Activated T-cell treated with anti-CD3 and anti-CD28 coated beads, Interleukin-2, amount 50 U/mL, for 24 hours (primary cell): ENCODE results near the gene CREB5.

ENCODE experiments used
- DNase-seq: peaks from one replicate; pipeline ENCODE4 v3.0.0-alpha.2; 2020
- H3K27ac Mint-ChIP-seq: 2 replicates; pipeline ENCODE4 v1.8.0; 2020; ENCODE audit warnings: mild to moderate bottlenecking, mixed read lengths
- H3K27me3 Mint-ChIP-seq: 2 replicates; pipeline ENCODE4 v1.8.0; 2020; ENCODE audit warnings: mixed read lengths
- H3K36me3 Mint-ChIP-seq: 2 replicates; pipeline ENCODE4 v1.8.0; 2020; ENCODE audit warnings: low read depth, mixed read lengths
- H3K4me1 Mint-ChIP-seq: 2 replicates; pipeline ENCODE4 v1.8.0; 2020; ENCODE audit warnings: low read depth, mixed read lengths
- H3K4me3 Mint-ChIP-seq: 2 replicates; pipeline ENCODE4 v1.8.0; 2020; ENCODE audit warnings: mild to moderate bottlenecking, moderate library complexity, mixed read lengths
- H3K9me3 Mint-ChIP-seq: 2 replicates; pipeline ENCODE4 v1.8.0; 2020; ENCODE audit warnings: mixed read lengths

Gene CREB5

GRCh38 chr7:28717445-28718054 lies 305.2 kb downstream of the CREB5 start:
- no peak for DNase-seq
- Mint-ChIP-seq H3K4me1 (no peaks in the 10 kb centered on the region), H3K4me3 (no peak overlapping the region), H3K36me3 (no peaks in the 10 kb centered on the region), H3K9me3 (no peaks in the 10 kb centered on the region), H3K27ac (no peak overlapping the region), H3K27me3 (peaks cover 13% of the 10 kb centered on the region)

- no peak overlapping the region for H3K27ac Mint-ChIP-seq
- no peaks in the 10 kb centered on the region for H3K9me3 Mint-ChIP-seq
- no peaks in the 10 kb centered on the region for H3K4me1 Mint-ChIP-seq
- H3K4me3 Mint-ChIP-seq: no peak overlapping the region
- DNase-seq: no peak
- no peaks in the 10 kb centered on the region for H3K36me3 Mint-ChIP-seq
- H3K27me3 Mint-ChIP-seq: peaks cover 13% of the 10 kb centered on the region
Observed at GRCh38 chr7:28718055-28718481, 305.8 kb downstream of the CREB5 start.

GRCh38 chr7:28718545-28718944 lies 306.2 kb downstream of the CREB5 start:
- no peak overlapping the region for H3K27ac Mint-ChIP-seq
- H3K27me3 Mint-ChIP-seq: peaks cover 13% of the 10 kb centered on the region
- H3K4me3 Mint-ChIP-seq: no peak overlapping the region
- H3K4me1 Mint-ChIP-seq: no peaks in the 10 kb centered on the region
- H3K9me3 Mint-ChIP-seq: no peaks in the 10 kb centered on the region
- H3K36me3 Mint-ChIP-seq: no peaks in the 10 kb centered on the region
- DNase-seq: no peak

- H3K4me3 Mint-ChIP-seq: no peak overlapping the region
- H3K9me3 Mint-ChIP-seq: no peaks in the 10 kb centered on the region
- no peaks in the 10 kb centered on the region for H3K36me3 Mint-ChIP-seq
- H3K4me1 Mint-ChIP-seq: no peaks in the 10 kb centered on the region
- H3K27me3 Mint-ChIP-seq: peaks cover 13% of the 10 kb centered on the region
- DNase-seq: no peak
- no peak overlapping the region for H3K27ac Mint-ChIP-seq
Observed at GRCh38 chr7:28722684-28723083, 310.4 kb downstream of the CREB5 start.

GRCh38 chr7:28723336-28723735 lies 311.0 kb downstream of the CREB5 start:
- no peak overlapping the region for H3K27ac Mint-ChIP-seq
- no peaks in the 10 kb centered on the region for H3K4me1 Mint-ChIP-seq
- no peak overlapping the region for H3K4me3 Mint-ChIP-seq
- no peaks in the 10 kb centered on the region for H3K36me3 Mint-ChIP-seq
- peaks cover 10% of the 10 kb centered on the region for H3K27me3 Mint-ChIP-seq
- H3K9me3 Mint-ChIP-seq: no peaks in the 10 kb centered on the region
- DNase-seq: no peak

- H3K9me3 Mint-ChIP-seq: no peaks in the 10 kb centered on the region
- no peak overlapping the region for H3K27ac Mint-ChIP-seq
- no peaks in the 10 kb centered on the region for H3K4me1 Mint-ChIP-seq
- H3K36me3 Mint-ChIP-seq: no peaks in the 10 kb centered on the region
- H3K4me3 Mint-ChIP-seq: no peak overlapping the region
- DNase-seq: no peak
- H3K27me3 Mint-ChIP-seq: peaks cover 6% of the 10 kb centered on the region
Observed at GRCh38 chr7:28724563-28724962, 312.2 kb downstream of the CREB5 start.

- Mint-ChIP-seq H3K36me3 (no peaks in the 10 kb centered on the region), H3K9me3 (no peaks in the 10 kb centered on the region), H3K4me1 (no peaks in the 10 kb centered on the region), H3K4me3 (no peak overlapping the region), H3K27me3 (peaks cover 4% of the 10 kb centered on the region), H3K27ac (no peak overlapping the region)
- no peak for DNase-seq
Observed at GRCh38 chr7:28725045-28725642, 312.8 kb downstream of the CREB5 start.

- Mint-ChIP-seq H3K9me3 (no peaks in the 10 kb centered on the region), H3K4me1 (no peaks in the 10 kb centered on the region), H3K27me3 (no peaks in the 10 kb centered on the region), H3K4me3 (no peak overlapping the region), H3K27ac (no peak overlapping the region), H3K36me3 (no peaks in the 10 kb centered on the region)
- no peak for DNase-seq
Observed at GRCh38 chr7:28725911-28726310, 313.6 kb downstream of the CREB5 start.

- Mint-ChIP-seq H3K27me3 (no peaks in the 10 kb centered on the region), H3K4me3 (no peak overlapping the region), H3K36me3 (no peaks in the 10 kb centered on the region), H3K9me3 (no peaks in the 10 kb centered on the region), H3K27ac (no peak overlapping the region), H3K4me1 (no peaks in the 10 kb centered on the region)
- no peak for DNase-seq
Observed at GRCh38 chr7:28726555-28726954, 314.2 kb downstream of the CREB5 start.

GRCh38 chr7:28729281-28729680 lies 317.0 kb downstream of the CREB5 start:
- H3K27me3 Mint-ChIP-seq: no peaks in the 10 kb centered on the region
- no peak overlapping the region for H3K4me3 Mint-ChIP-seq
- DNase-seq: no peak
- H3K36me3 Mint-ChIP-seq: no peaks in the 10 kb centered on the region
- no peaks in the 10 kb centered on the region for H3K4me1 Mint-ChIP-seq
- no peaks in the 10 kb centered on the region for H3K9me3 Mint-ChIP-seq
- no peak overlapping the region for H3K27ac Mint-ChIP-seq

- Mint-ChIP-seq H3K36me3 (no peaks in the 10 kb centered on the region), H3K4me1 (no peaks in the 10 kb centered on the region), H3K27ac (no peak overlapping the region), H3K4me3 (no peak overlapping the region), H3K9me3 (no peaks in the 10 kb centered on the region), H3K27me3 (no peaks in the 10 kb centered on the region)
- no peak for DNase-seq
Observed at GRCh38 chr7:28729727-28730126, 317.4 kb downstream of the CREB5 start.

GRCh38 chr7:28731092-28731658 lies 318.9 kb downstream of the CREB5 start:
- Mint-ChIP-seq H3K36me3 (no peaks in the 10 kb centered on the region), H3K27me3 (no peaks in the 10 kb centered on the region), H3K9me3 (no peaks in the 10 kb centered on the region), H3K27ac (no peak overlapping the region), H3K4me1 (no peaks in the 10 kb centered on the region), H3K4me3 (no peak overlapping the region)
- DNase-seq: no peak

- no peaks in the 10 kb centered on the region for H3K9me3 Mint-ChIP-seq
- no peaks in the 10 kb centered on the region for H3K36me3 Mint-ChIP-seq
- H3K4me3 Mint-ChIP-seq: no peak overlapping the region
- no peak overlapping the region for H3K27ac Mint-ChIP-seq
- no peaks in the 10 kb centered on the region for H3K27me3 Mint-ChIP-seq
- DNase-seq: no peak
- H3K4me1 Mint-ChIP-seq: no peaks in the 10 kb centered on the region
Observed at GRCh38 chr7:28732071-28732869, 320.0 kb downstream of the CREB5 start.

- H3K27me3 Mint-ChIP-seq: no peaks in the 10 kb centered on the region
- H3K9me3 Mint-ChIP-seq: no peaks in the 10 kb centered on the region
- H3K4me3 Mint-ChIP-seq: no peak overlapping the region
- H3K36me3 Mint-ChIP-seq: no peaks in the 10 kb centered on the region
- H3K4me1 Mint-ChIP-seq: no peaks in the 10 kb centered on the region
- no peak for DNase-seq
- H3K27ac Mint-ChIP-seq: no peak overlapping the region
Observed at GRCh38 chr7:28733035-28733434, 320.7 kb downstream of the CREB5 start.

GRCh38 chr7:28738412-28738811 lies 326.1 kb downstream of the CREB5 start:
- no peak for DNase-seq
- Mint-ChIP-seq H3K4me3 (no peak overlapping the region), H3K4me1 (no peaks in the 10 kb centered on the region), H3K27me3 (peaks cover 2% of the 10 kb centered on the region), H3K27ac (no peak overlapping the region), H3K36me3 (no peaks in the 10 kb centered on the region), H3K9me3 (no peaks in the 10 kb centered on the region)
